Measurements from ENCODE around the gene AMHR2.

Gene AMHR2

GRCh38 chr12:53388932-53389331, 34.7 kb upstream of the AMHR2 start:
- Histone ChIP-seq H3K27me3 (ENCODE audit: insufficient read depth, low read length) (no peaks in the 10 kb centered on the region), H3K23ac (ENCODE audit: low read length) (no peak overlapping the region), H3K79me1 (ENCODE audit: low read length) (no peaks in the 10 kb centered on the region), H2AFZ (ENCODE audit: insufficient read depth, low read length, poor library complexity) (no peak overlapping the region), H2BK120ac (ENCODE audit: insufficient read depth, low read length, poor library complexity) (no peak overlapping the region), H3K4me3 (ENCODE audit: low read depth, low read length) (no peak overlapping the region), H2BK12ac (ENCODE audit: low read length) (no peak overlapping the region), H4K8ac (ENCODE audit: low read depth, low read length) (no peak overlapping the region), H3K9me3 (ENCODE audit: insufficient read depth, low read depth, low read length) (no peaks in the 10 kb centered on the region), H3K4ac (ENCODE audit: low read depth, low read length) (no peak overlapping the region), H3K27ac (ENCODE audit: low read depth, low read length) (no peak overlapping the region), H3K79me2 (ENCODE audit: control insufficient read depth, insufficient read depth, low read length, poor library complexity) (peaks cover 10% of the 10 kb centered on the region), H2AK5ac (ENCODE audit: low read length) (no peak overlapping the region), H4K91ac (ENCODE audit: low read depth, low read length) (no peak overlapping the region), H3K4me2 (ENCODE audit: low read length) (no peak overlapping the region), H3K9ac (ENCODE audit: low read length) (no peak overlapping the region), H3K14ac (ENCODE audit: low read length) (no peak overlapping the region), H3K4me1 (ENCODE audit: control insufficient read depth in 1 of 2, insufficient read depth in 2 of 2, low read length in 2 of 2) (peaks cover 2 to 5% of the 10 kb centered on the region in 2 experiments), H2BK5ac (ENCODE audit: low read depth, low read length, poor library complexity) (no peak overlapping the region), H4K12ac (ENCODE audit: low read depth, low read length) (no peak overlapping the region), H3K18ac (ENCODE audit: low read length) (no peak overlapping the region), H3K36me3 (ENCODE audit: control insufficient read depth in 1 of 2, insufficient read depth in 2 of 2, low read length in 2 of 2) (peaks cover 13 to 22% of the 10 kb centered on the region in 2 experiments)
- DNase-seq, result no peak
- WGBS (ENCODE audit: extremely low coverage, insufficient coverage, insufficient read length), result no CpG with 5 or more reads among the region's 4 CpGs

DNA sequence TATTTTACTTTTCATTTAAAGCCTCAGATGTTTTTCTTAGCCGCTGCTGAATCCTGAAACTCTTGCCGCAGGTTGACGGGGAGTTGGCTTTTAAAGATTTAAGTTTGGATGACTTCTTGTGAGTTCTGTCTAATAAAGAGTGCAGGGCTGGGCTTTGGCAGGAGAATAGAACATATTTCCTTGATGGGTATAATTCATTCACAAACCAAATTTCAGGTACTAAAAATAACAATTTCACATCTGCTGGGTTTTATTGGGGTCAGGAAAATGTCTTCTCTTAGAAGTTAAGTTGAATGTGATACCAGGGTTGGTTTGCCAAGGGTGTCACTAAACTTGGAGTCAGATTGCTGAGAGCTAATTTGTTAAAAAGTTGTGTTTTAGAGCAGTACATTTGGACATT, 34.0 kb upstream of the AMHR2 start:
- H4K8ac ChIP-seq (ENCODE audit: low read depth, low read length), result no peak overlapping the region
- H3K4me1 ChIP-seq (ENCODE audit: control insufficient read depth in 1 of 2, insufficient read depth in 2 of 2, low read length in 2 of 2), result peaks cover under 1 to 2% of the 10 kb centered on the region in 2 experiments
- no peaks in the 10 kb centered on the region for H3K27me3 ChIP-seq (ENCODE audit: insufficient read depth, low read length)
- no peak overlapping the region for H3K18ac ChIP-seq (ENCODE audit: low read length)
- no peak overlapping the region for H4K12ac ChIP-seq (ENCODE audit: low read depth, low read length)
- peaks cover 6% of the 10 kb centered on the region for H3K79me2 ChIP-seq (ENCODE audit: control insufficient read depth, insufficient read depth, low read length, poor library complexity)
- H3K36me3 ChIP-seq (ENCODE audit: control insufficient read depth in 1 of 2, insufficient read depth in 2 of 2, low read length in 2 of 2), result peaks cover 8 to 15% of the 10 kb centered on the region in 2 experiments
- DNase-seq, result no peak
- WGBS (ENCODE audit: extremely low coverage, insufficient coverage, insufficient read length), result no CpG with 5 or more reads among the region's 3 CpGs
- H3K14ac ChIP-seq (ENCODE audit: low read length), result no peak overlapping the region
- no peak overlapping the region for H3K23ac ChIP-seq (ENCODE audit: low read length)
- H3K79me1 ChIP-seq (ENCODE audit: low read length), result no peaks in the 10 kb centered on the region
- no peaks in the 10 kb centered on the region for H3K9me3 ChIP-seq (ENCODE audit: insufficient read depth, low read depth, low read length)
- no peak overlapping the region for H2BK5ac ChIP-seq (ENCODE audit: low read depth, low read length, poor library complexity)
- no peak overlapping the region for H3K27ac ChIP-seq (ENCODE audit: low read depth, low read length)
- H2BK12ac ChIP-seq (ENCODE audit: low read length), result no peak overlapping the region
- no peak overlapping the region for H2AFZ ChIP-seq (ENCODE audit: insufficient read depth, low read length, poor library complexity)
- no peak overlapping the region for H3K4me3 ChIP-seq (ENCODE audit: low read depth, low read length)
- no peak overlapping the region for H3K4ac ChIP-seq (ENCODE audit: low read depth, low read length)
- no peak overlapping the region for H3K4me2 ChIP-seq (ENCODE audit: low read length)
- H2BK120ac ChIP-seq (ENCODE audit: insufficient read depth, low read length, poor library complexity), result no peak overlapping the region
- no peak overlapping the region for H4K91ac ChIP-seq (ENCODE audit: low read depth, low read length)
- no peak overlapping the region for H3K9ac ChIP-seq (ENCODE audit: low read length)
- no peak overlapping the region for H2AK5ac ChIP-seq (ENCODE audit: low read length)

- H3K9ac ChIP-seq (ENCODE audit: low read length), result no peak overlapping the region
- no peak overlapping the region for H3K18ac ChIP-seq (ENCODE audit: low read length)
- H3K4me3 ChIP-seq (ENCODE audit: low read depth, low read length), result no peak overlapping the region
- no peak overlapping the region for H2AK5ac ChIP-seq (ENCODE audit: low read length)
- DNase-seq, result no peak
- H2AFZ ChIP-seq (ENCODE audit: insufficient read depth, low read length, poor library complexity), result no peak overlapping the region
- peaks cover 0 to 2% of the 10 kb centered on the region in 2 experiments for H3K4me1 ChIP-seq (ENCODE audit: control insufficient read depth in 1 of 2, insufficient read depth in 2 of 2, low read length in 2 of 2)
- WGBS (ENCODE audit: extremely low coverage, insufficient coverage, insufficient read length), result no CpG with 5 or more reads among the region's 5 CpGs
- no peak overlapping the region for H4K91ac ChIP-seq (ENCODE audit: low read depth, low read length)
- H3K14ac ChIP-seq (ENCODE audit: low read length), result no peak overlapping the region
- no peak overlapping the region for H3K4me2 ChIP-seq (ENCODE audit: low read length)
- no peak overlapping the region for H2BK5ac ChIP-seq (ENCODE audit: low read depth, low read length, poor library complexity)
- H4K8ac ChIP-seq (ENCODE audit: low read depth, low read length), result no peak overlapping the region
- H3K79me1 ChIP-seq (ENCODE audit: low read length), result no peaks in the 10 kb centered on the region
- H3K79me2 ChIP-seq (ENCODE audit: control insufficient read depth, insufficient read depth, low read length, poor library complexity), result peaks cover 6% of the 10 kb centered on the region
- no peak overlapping the region for H2BK12ac ChIP-seq (ENCODE audit: low read length)
- H4K12ac ChIP-seq (ENCODE audit: low read depth, low read length), result no peak overlapping the region
- H3K27ac ChIP-seq (ENCODE audit: low read depth, low read length), result no peak overlapping the region
- peaks cover 11 to 19% of the 10 kb centered on the region in 2 experiments for H3K36me3 ChIP-seq (ENCODE audit: control insufficient read depth in 1 of 2, insufficient read depth in 2 of 2, low read length in 2 of 2)
- no peak overlapping the region for H3K4ac ChIP-seq (ENCODE audit: low read depth, low read length)
- no peaks in the 10 kb centered on the region for H3K9me3 ChIP-seq (ENCODE audit: insufficient read depth, low read depth, low read length)
- no peaks in the 10 kb centered on the region for H3K27me3 ChIP-seq (ENCODE audit: insufficient read depth, low read length)
- H2BK120ac ChIP-seq (ENCODE audit: insufficient read depth, low read length, poor library complexity), result no peak overlapping the region
- H3K23ac ChIP-seq (ENCODE audit: low read length), result no peak overlapping the region
These were observed 31.9 kb upstream of the AMHR2 start for GRCh38 chr12:53391724-53392123.

DNA sequence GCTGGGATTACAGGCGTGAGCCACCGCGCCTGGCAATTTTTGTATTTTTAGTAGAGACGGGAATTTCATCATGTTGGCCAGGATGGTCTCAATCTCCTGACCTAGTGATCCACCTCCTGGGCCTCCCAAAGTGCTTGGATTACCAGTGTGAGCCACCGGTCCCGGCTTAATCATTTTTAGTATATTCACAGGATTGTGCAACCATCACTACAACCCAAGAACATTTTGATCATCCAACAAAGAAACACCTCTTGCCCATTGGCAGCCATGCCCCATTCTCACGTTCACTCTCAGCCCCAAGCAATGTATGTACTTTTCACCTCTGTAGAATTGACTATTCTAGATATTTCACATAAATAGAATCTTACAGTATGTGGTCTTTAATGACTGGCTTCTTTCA, 23.8 kb upstream of the AMHR2 start:
- H2BK5ac ChIP-seq (ENCODE audit: low read depth, low read length, poor library complexity), result no peak overlapping the region
- H3K14ac ChIP-seq (ENCODE audit: low read length), result no peak overlapping the region
- DNase-seq, result no peak
- no peak overlapping the region for H3K4me2 ChIP-seq (ENCODE audit: low read length)
- H3K9ac ChIP-seq (ENCODE audit: low read length), result no peak overlapping the region
- H3K9me3 ChIP-seq (ENCODE audit: insufficient read depth, low read depth, low read length), result no peaks in the 10 kb centered on the region
- H3K79me2 ChIP-seq (ENCODE audit: control insufficient read depth, insufficient read depth, low read length, poor library complexity), result no peaks in the 10 kb centered on the region
- H2AFZ ChIP-seq (ENCODE audit: insufficient read depth, low read length, poor library complexity), result no peak overlapping the region
- no peak overlapping the region for H3K18ac ChIP-seq (ENCODE audit: low read length)
- peaks cover 9 to 22% of the 10 kb centered on the region in 2 experiments for H3K36me3 ChIP-seq (ENCODE audit: control insufficient read depth in 1 of 2, insufficient read depth in 2 of 2, low read length in 2 of 2)
- H3K4me1 ChIP-seq (ENCODE audit: control insufficient read depth in 1 of 2, insufficient read depth in 2 of 2, low read length in 2 of 2), result no peaks in the 10 kb centered on the region
- H4K91ac ChIP-seq (ENCODE audit: low read depth, low read length), result no peak overlapping the region
- no peak overlapping the region for H3K27ac ChIP-seq (ENCODE audit: low read depth, low read length)
- no peak overlapping the region for H3K4ac ChIP-seq (ENCODE audit: low read depth, low read length)
- H2BK120ac ChIP-seq (ENCODE audit: insufficient read depth, low read length, poor library complexity), result no peak overlapping the region
- no CpG with 5 or more reads among the region's 7 CpGs for WGBS (ENCODE audit: extremely low coverage, insufficient coverage, insufficient read length)
- no peak overlapping the region for H2BK12ac ChIP-seq (ENCODE audit: low read length)
- H4K12ac ChIP-seq (ENCODE audit: low read depth, low read length), result no peak overlapping the region
- H2AK5ac ChIP-seq (ENCODE audit: low read length), result no peak overlapping the region
- no peak overlapping the region for H3K4me3 ChIP-seq (ENCODE audit: low read depth, low read length)
- H3K79me1 ChIP-seq (ENCODE audit: low read length), result no peaks in the 10 kb centered on the region
- H4K8ac ChIP-seq (ENCODE audit: low read depth, low read length), result no peak overlapping the region
- no peaks in the 10 kb centered on the region for H3K27me3 ChIP-seq (ENCODE audit: insufficient read depth, low read length)
- H3K23ac ChIP-seq (ENCODE audit: low read length), result no peak overlapping the region

Data from trophoblast cell (in vitro differentiated cells and primary cell).